GM19438 (cell line): ENCODE results near the gene MVB12A.
A peak's percentile ranks its signal among the peaks of the same experiment; 100 is the strongest.

Experiments
- ATAC-seq: cut with Tn5 transposase; IDR thresholded peaks from one replicate; pipeline ENCODE4 v1.9.1; 2021; ENCODE audit warnings: low read depth; ENCODE audit not compliant: unreplicated experiment

Gene MVB12A

GRCh38 chr19:17404621-17405249 lies 15.1 kb upstream of the MVB12A start:
- ATAC-seq, result peak; percentile 25

GRCh38 chr19:17405250-17406045 lies 14.4 kb upstream of the MVB12A start, which contains the start of gene BST2:
TSS of gene BST2 (minus strand) at chr19:17405630. CDS start at chr19:17405575, 55 bp downstream.
- peak; percentile 61 for ATAC-seq

- peak; percentile 20 for ATAC-seq
Observed at GRCh38 chr19:17406046-17406886, 13.6 kb upstream of the MVB12A start.

GRCh38 chr19:17406887-17407196 lies 13.0 kb upstream of the MVB12A start:
- no peak for ATAC-seq

- ATAC-seq, result no peak
Observed at GRCh38 chr19:17409990-17410389, 9.9 kb upstream of the MVB12A start.

- no peak for ATAC-seq
Observed at GRCh38 chr19:17411801-17412200, 8.0 kb upstream of the MVB12A start.

- ATAC-seq, result no peak
Observed at GRCh38 chr19:17414097-17414496, 5.8 kb upstream of the MVB12A start.

GRCh38 chr19:17415121-17415520 lies 4.7 kb upstream of the MVB12A start:
- ATAC-seq, result no peak

GRCh38 chr19:17418710-17419109 lies 1.1 kb upstream of the MVB12A start:
- ATAC-seq, result no peak

GRCh38 chr19:17419154-17419620 lies 660 bp upstream of the MVB12A start:
- no peak for ATAC-seq

GRCh38 chr19:17420475-17420924 lies 653 bp downstream of the MVB12A start:
- ATAC-seq, result no peak

- ATAC-seq, result no peak
Observed at GRCh38 chr19:17421942-17422341, 2.1 kb downstream of the MVB12A start.

GRCh38 chr19:17423429-17424208 lies 3.8 kb downstream of the MVB12A start:
- ATAC-seq, result no peak

GRCh38 chr19:17424743-17425365 lies 5.0 kb downstream of the MVB12A start:
- ATAC-seq, result no peak

GRCh38 chr19:17429641-17430113 lies 9.8 kb downstream of the MVB12A start:
- ATAC-seq, result no peak

- no peak for ATAC-seq
Observed at GRCh38 chr19:17431417-17431816, 11.6 kb downstream of the MVB12A start.

GRCh38 chr19:17435218-17435617 lies 15.4 kb downstream of the MVB12A start:
- ATAC-seq, result no peak

- ATAC-seq, result no peak
Observed at GRCh38 chr19:17436094-17436873, 16.4 kb downstream of the MVB12A start.

GRCh38 chr19:17436874-17437267 lies 17.0 kb downstream of the MVB12A start:
- no peak for ATAC-seq
